Measurements from ENCODE around the gene UGT1A9.

DNA sequence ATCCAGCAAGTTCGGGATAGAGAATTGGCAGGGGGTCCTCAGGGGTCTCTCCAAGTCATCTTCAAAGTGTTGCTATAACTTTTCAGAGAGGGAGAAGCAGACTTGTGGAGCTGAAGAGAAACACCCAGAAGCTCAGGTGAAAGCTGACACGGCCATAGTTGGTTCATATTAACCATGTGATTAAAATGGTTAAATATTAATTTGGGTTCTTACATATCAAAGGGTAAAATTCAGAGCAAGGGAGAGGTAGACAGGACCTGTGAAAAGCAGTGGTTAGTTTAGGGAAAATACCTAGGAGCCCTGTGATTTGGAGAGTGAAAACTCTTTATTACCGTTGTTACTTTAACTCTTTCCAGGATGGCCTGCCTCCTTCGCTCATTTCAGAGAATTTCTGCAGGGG is 20.9 kb downstream of the UGT1A9 start, which contains the start of gene UGT1A6:
- TF ChIP-seq, protein P1, sequence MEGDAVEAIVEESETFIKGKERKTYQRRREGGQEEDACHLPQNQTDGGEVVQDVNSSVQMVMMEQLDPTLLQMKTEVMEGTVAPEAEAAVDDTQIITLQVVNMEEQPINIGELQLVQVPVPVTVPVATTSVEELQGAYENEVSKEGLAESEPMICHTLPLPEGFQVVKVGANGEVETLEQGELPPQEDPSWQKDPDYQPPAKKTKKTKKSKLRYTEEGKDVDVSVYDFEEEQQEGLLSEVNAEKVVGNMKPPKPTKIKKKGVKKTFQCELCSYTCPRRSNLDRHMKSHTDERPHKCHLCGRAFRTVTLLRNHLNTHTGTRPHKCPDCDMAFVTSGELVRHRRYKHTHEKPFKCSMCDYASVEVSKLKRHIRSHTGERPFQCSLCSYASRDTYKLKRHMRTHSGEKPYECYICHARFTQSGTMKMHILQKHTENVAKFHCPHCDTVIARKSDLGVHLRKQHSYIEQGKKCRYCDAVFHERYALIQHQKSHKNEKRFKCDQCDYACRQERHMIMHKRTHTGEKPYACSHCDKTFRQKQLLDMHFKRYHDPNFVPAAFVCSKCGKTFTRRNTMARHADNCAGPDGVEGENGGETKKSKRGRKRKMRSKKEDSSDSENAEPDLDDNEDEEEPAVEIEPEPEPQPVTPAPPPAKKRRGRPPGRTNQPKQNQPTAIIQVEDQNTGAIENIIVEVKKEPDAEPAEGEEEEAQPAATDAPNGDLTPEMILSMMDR (IDR thresholded peaks at IDR 0.05; ENCODE audit: low read length) = no peak
- TF ChIP-seq EZH2phosphoT487 (IDR thresholded peaks at IDR 0.05; ENCODE audit: low read length) (no peak), EZH2 (optimal IDR thresholded peaks at IDR 0.05; ENCODE audit: low read depth, low read length) (no peak)

All from MM.1S (cell line).